K562 (cell line): ENCODE data around the gene CSNK1D. TPM values are rescaled to one million over a fixed set of nuclear protein-coding genes. Genes with fewer than 3 reads are reported as not detected.
A peak's percentile ranks its signal among the peaks of the same experiment; 100 is the strongest.

Source experiments
- ATAC-seq: fragments of 200-7000 bp; cut with Tn5 transposase; 3 replicates; pipeline ENCODE4 v1.9.1; 2020; ENCODE audit warnings: moderate library complexity
- BruUV-seq: library from RNA; stranded (reverse); fragments of 400-500 nt; replicated peaks from 2 replicates; lab custom pipeline; 2021; lab: Mats Ljungman, UMichigan
- CTCF ChIA-PET: fragments of 300-600 bp; formaldehyde crosslinking; extraction: SDS; loops from one replicate; lab custom pipeline; 2021; ENCODE audit warnings: low intra/inter-chr PET ratio; lab: Yijun Ruan, JAX
- POLR2A ChIA-PET: fragments of 300-600, 350-650 bp; sonication (Branson Sonifier 250); formaldehyde crosslinking; extraction: SDS; loops from one replicate; lab custom pipeline; 2021; ENCODE audit warnings: antibody characterized with exemption, inconsistent platforms; lab: Yijun Ruan, JAX
- DNase-seq, 4 experiments: peaks; one replicate each; pipeline versions ENCODE4 v3.0.0 to v3.0.0-alpha.2; 2011 to 2018; ENCODE audit warnings: low spot score in 3 of 4, mixed read lengths in 3 of 4; ENCODE audit errors: extremely low read depth in 1 of 4
- FAIRE-seq: peaks from 2 replicates; lab custom pipeline; 2011; peaks lifted over from hg19 to GRCh38; lab: Jason Lieb, UNC
- H2AFZ ChIP-seq: 2 replicates; pipeline ENCODE4 v1.6.0; 2011; ENCODE audit warnings: low read depth, low read length, control low read depth, inconsistent platforms
- H3K27ac ChIP-seq: fragments of 200-600 bp; 3 replicates; pipeline ENCODE4 v1.8.0; 2011; ENCODE audit warnings: low read depth, mild to moderate bottlenecking, control low read depth, inconsistent platforms, low read length, moderate library complexity, mixed read lengths; ENCODE audit errors: extremely low read depth
- H3K27me3 ChIP-seq, 2 experiments: fragments of 300-600 bp in 1 of 2; 2 replicates in 1 of 2; 3 replicates in 1 of 2; pipeline versions ENCODE4 v1.6.0 to v1.8.0; 2011; ENCODE audit warnings: inconsistent platforms in 2 of 2, low read length in 2 of 2, mild to moderate bottlenecking in 1 of 2, mixed read lengths in 1 of 2, moderate library complexity in 1 of 2; ENCODE audit not compliant: control insufficient read depth in 2 of 2, insufficient read depth in 2 of 2
- H3K36me3 ChIP-seq: fragments of 300-600 bp; 3 replicates; pipeline ENCODE4 v1.8.0; 2011; ENCODE audit warnings: mild to moderate bottlenecking, low read length, inconsistent platforms; ENCODE audit not compliant: control insufficient read depth, insufficient read depth
- H3K4me1 ChIP-seq, 2 experiments: fragments of 200-600 bp in 1 of 2; replicated peaks in 1 of 2; 2 replicates in 1 of 2; 3 replicates in 1 of 2; pipeline versions ENCODE4 v1.5.1 to v1.8.0; 2011; ENCODE audit warnings: inconsistent platforms in 2 of 2, low read length in 2 of 2, mild to moderate bottlenecking in 1 of 2, mixed read lengths in 1 of 2, moderate library complexity in 1 of 2; ENCODE audit not compliant: control insufficient read depth in 2 of 2, insufficient read depth in 2 of 2
- H3K4me2 ChIP-seq: 2 replicates; pipeline ENCODE4 v1.6.1; 2011; ENCODE audit warnings: low read length, control low read depth, inconsistent platforms, mixed read lengths; ENCODE audit not compliant: insufficient read depth
- H3K4me3 ChIP-seq: fragments of 200-600 bp; sonication (generic), shearing (Covaris generic); 2 replicates; pipeline ENCODE4 v1.5.1; 2016; ENCODE audit warnings: control low read depth, inconsistent platforms
- H3K79me2 ChIP-seq: fragments of 200-600 bp; 3 replicates; pipeline ENCODE4 v1.8.0; 2011; ENCODE audit warnings: low read length, inconsistent platforms; ENCODE audit not compliant: control insufficient read depth, insufficient read depth
- H3K9ac ChIP-seq, 2 experiments: 2 replicates each; pipeline versions ENCODE4 v1.6.0 to v1.6.1; 2011; ENCODE audit warnings: low read depth in 2 of 2, low read length in 2 of 2, control low read depth in 1 of 2, inconsistent platforms in 1 of 2, mild to moderate bottlenecking in 1 of 2, mixed read lengths in 1 of 2; ENCODE audit not compliant: insufficient read depth in 1 of 2
- H3K9me1 ChIP-seq: one replicate; pipeline ENCODE4 v1.6.0; 2011; ENCODE audit warnings: inconsistent platforms, mild to moderate bottlenecking, low read length, moderate library complexity; ENCODE audit not compliant: control insufficient read depth, insufficient read depth
- H3K9me3 ChIP-seq: replicated peaks from 2 replicates; pipeline ENCODE4 v1.5.1; 2011; ENCODE audit warnings: low read depth, low read length, inconsistent platforms; ENCODE audit not compliant: control insufficient read depth, insufficient read depth
- H4K20me1 ChIP-seq: replicated peaks from 2 replicates; pipeline ENCODE4 v1.6.1; 2011; ENCODE audit warnings: low read length, inconsistent platforms, mixed read lengths; ENCODE audit not compliant: control insufficient read depth, insufficient read depth
- CCAR2 ChIP-seq: fragments of 200-400 bp; formaldehyde crosslinking; IDR thresholded peaks from 2 replicates; pipeline ENCODE4 v1.6.1; 2017; ENCODE audit warnings: mild to moderate bottlenecking, low read depth, low read length
- CHD4 ChIP-seq: fragments of 200-600 bp; sonication (generic); IDR thresholded peaks from 3 replicates; pipeline ENCODE4 v1.6.1; 2012; ENCODE audit warnings: low read depth, mild to moderate bottlenecking, mixed read lengths, low read length, inconsistent platforms; ENCODE audit not compliant: insufficient read depth, insufficient replicate concordance, poor library complexity, severe bottlenecking
- EHMT2 ChIP-seq: fragments of 450-650 bp; IDR thresholded peaks from 2 replicates; pipeline ENCODE4 v1.6.1; 2018; ENCODE audit warnings: antibody characterized with exemption
- HDAC2 ChIP-seq: fragments of 450-650 bp; IDR thresholded peaks from 2 replicates; pipeline ENCODE4 v1.6.1; 2016; ENCODE audit warnings: mild to moderate bottlenecking
- KAT8 ChIP-seq: fragments of 450-650 bp; IDR thresholded peaks from 2 replicates; pipeline ENCODE4 v1.6.1; 2016; ENCODE audit warnings: low read depth, mild to moderate bottlenecking
- POLR2B ChIP-seq: fragments of 450-650 bp; IDR thresholded peaks from 2 replicates; pipeline ENCODE4 v1.6.1; 2018; ENCODE audit warnings: low read depth; ENCODE audit not compliant: partially characterized antibody
- RBM17 ChIP-seq: fragments of 200-400 bp; formaldehyde crosslinking; IDR thresholded peaks from 2 replicates; pipeline ENCODE4 v1.6.1; 2017; ENCODE audit warnings: low read depth, mild to moderate bottlenecking, low read length, borderline replicate concordance
- RCOR1 ChIP-seq, 2 experiments: IDR thresholded peaks; 2 replicates each; pipeline ENCODE4 v1.6.1; 2012; ENCODE audit warnings: low read depth in 2 of 2, low read length in 2 of 2, borderline replicate concordance in 1 of 2, improper control_type of control experiment in 1 of 2
- SAFB2 ChIP-seq: fragments of 200-400 bp; formaldehyde crosslinking; IDR thresholded peaks from 2 replicates; pipeline ENCODE4 v1.6.1; 2018; ENCODE audit warnings: borderline replicate concordance, low read length, low read depth, moderate library complexity; ENCODE audit not compliant: severe bottlenecking
- SRSF7 ChIP-seq: fragments of 200-400 bp; formaldehyde crosslinking; optimal IDR thresholded peaks from 2 replicates; pipeline ENCODE3; 2017; ENCODE audit warnings: mild to moderate bottlenecking, low read depth, low read length
- SRSF9 ChIP-seq: fragments of 200-400 bp; formaldehyde crosslinking; IDR thresholded peaks from 2 replicates; pipeline ENCODE4 v1.6.1; 2017; ENCODE audit warnings: low read depth, low read length, borderline replicate concordance
- WGBS: fragments of 100-300 bp; shearing (Covaris generic); methylation state at CpG from one replicate; pipeline ENCODE4 v1.1.6; 2016; ENCODE audit warnings: low coverage, mixed read lengths; ENCODE audit not compliant: insufficient coverage; ENCODE audit errors: missing lambda C conversion rate; 5-methylcytosine and 5-hydroxymethylcytosine counted together
- in situ Hi-C: fragments of 300-500 bp; cut with MboI; formaldehyde crosslinking; loops from 4 replicates; pipeline ENCODE4 v1.15.0; 2018; ENCODE audit warnings: inconsistent platforms, mixed read lengths
- intact Hi-C: fragments of 100-400 bp; cut with micrococcal nuclease; formaldehyde crosslinking; loops from 2 replicates; pipeline ENCODE4 v1.14.2; 2022
- polyA plus RNA-seq, 8 experiments: library from polyadenylated mRNA; depleted of rRNA in 4 of 8; stranded (reverse) in 5 of 8; unstranded in 3 of 8; fragments of >200 nt; fragmentation: Nextera tagmentation in 2 of 8; fragmentation: Illumina TruSeq in 1 of 8; extraction: Ambion mirVana in 2 of 8; extraction: Trizol in 1 of 8; gene quantifications; 2 replicates each; pipeline versions ENCODE4 v1.2.1 to v1.2.3, GENCODE V29; 2011 to 2014; ENCODE audit warnings: inconsistent platforms in 1 of 8, missing spikeins in 1 of 8
- total RNA-seq, 7 experiments: library from RNA; depleted of rRNA in 6 of 7; stranded (reverse); fragments of >200 nt in 6 of 7; fragmentation: Illumina TruSeq in 2 of 7; extraction: Trizol in 2 of 7; gene quantifications; 2 replicates each; pipeline versions ENCODE4 v1.2.1 to v1.2.3, GENCODE V29; 2011 to 2021; ENCODE audit warnings: low replicate concordance in 1 of 7
- TF ChIP-seq, protein P1 (sequence below): fragments of 200-800 bp; sonication (Bioruptor generic); IDR thresholded peaks from 2 replicates; pipeline ENCODE4 v1.6.1; 2017; ENCODE audit warnings: missing genetic modification characterization, missing compliant biosample characterization
- TF ChIP-seq, protein P2 (sequence below), 2 experiments: fragments of 450-650 bp in 1 of 2; IDR thresholded peaks; 2 replicates each; pipeline ENCODE4 v1.6.1; 2011 to 2017; ENCODE audit warnings: low read depth in 2 of 2, antibody characterized with exemption in 1 of 2, borderline replicate concordance in 1 of 2, low read length in 1 of 2, mild to moderate bottlenecking in 1 of 2, mixed read lengths in 1 of 2; ENCODE audit not compliant: control insufficient read depth in 1 of 2
- TF ChIP-seq, protein P3 (sequence below): fragments of 200-800 bp; sonication (Bioruptor generic); IDR thresholded peaks from 2 replicates; pipeline ENCODE4 v1.6.1; 2017; ENCODE audit warnings: missing genetic modification characterization, missing compliant biosample characterization

The CSNK1D gene
- total and polyA plus RNA-seq, 9 of the 15 experiments (the other 6 are each of a cell fraction or from before 2014, with no cell fraction given): 6.5 to 133 (median 41.3) TPM

DNA sequence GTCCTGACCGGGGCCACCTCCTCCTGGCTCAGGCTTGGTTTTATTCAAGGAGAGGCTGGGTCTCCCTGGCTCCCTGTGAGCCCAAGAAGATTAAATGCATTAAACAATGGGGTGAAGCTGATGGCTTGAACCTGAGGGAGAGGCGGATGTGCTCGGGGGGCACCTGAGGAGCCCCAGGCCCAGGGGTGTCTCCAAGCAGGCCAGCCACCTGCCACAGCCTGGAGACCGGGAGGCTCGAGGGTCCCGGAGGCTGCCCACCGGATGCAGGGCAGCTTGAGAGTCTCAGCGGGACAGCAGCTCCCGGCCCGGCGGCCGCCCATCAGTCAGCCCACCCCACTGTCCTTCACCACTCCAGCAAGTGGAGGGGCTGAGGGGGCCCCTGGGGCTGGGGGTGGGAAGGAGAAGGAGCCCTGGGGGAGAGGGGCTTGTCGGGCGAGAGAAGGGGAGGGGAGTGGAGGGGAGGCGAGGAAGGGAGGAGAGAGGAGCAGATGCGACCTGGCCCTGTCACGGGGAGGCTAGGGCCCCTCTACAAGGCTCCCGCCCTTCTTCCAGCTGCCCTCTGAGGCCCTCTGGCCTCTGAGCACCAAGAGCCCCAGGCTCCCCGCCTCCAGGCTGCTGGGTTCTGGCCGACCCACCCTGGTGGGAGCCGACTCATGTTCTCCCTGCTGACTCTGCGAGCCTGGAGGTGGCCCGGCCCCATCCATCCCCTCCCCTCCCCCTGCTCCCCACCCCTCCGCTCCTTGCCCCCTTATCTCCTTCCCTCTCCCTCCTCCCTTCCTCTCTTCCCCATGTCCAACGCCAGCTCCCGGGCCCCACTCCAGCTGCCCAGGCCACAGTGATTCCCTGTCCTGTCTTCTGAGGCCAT lies 30.7 kb upstream of the CSNK1D start:
- no peak overlapping the region for H3K4me2 ChIP-seq
- H3K9me1 ChIP-seq: no peaks in the 10 kb centered on the region
- CTCF ChIA-PET: no interaction called here
- H3K4me1 ChIP-seq: peaks cover 37 to 67% of the 10 kb centered on the region in 2 experiments
- H3K4me3 ChIP-seq: no peak overlapping the region
- in situ Hi-C loops: no loop called here
- no TSS peak for BruUV-seq
- ATAC-seq: peak; percentile 47
- intact Hi-C loops: no loop called here
- no peak overlapping the region for H3K27ac ChIP-seq
- H2AFZ ChIP-seq: peak overlapping the region; percentile 66; the same call in 1 of the 2 replicates
- H3K36me3 ChIP-seq: no peaks in the 10 kb centered on the region
- no peak for FAIRE-seq
- peak; percentile 50 to 77 (median 64) for DNase-seq
- peak overlapping the region in 1 of 2 experiments; percentile 87; a peak in 3 of 4 replicates for H3K9ac ChIP-seq
- no peaks in the 10 kb centered on the region for H4K20me1 ChIP-seq
- no peaks in the 10 kb centered on the region for H3K27me3 ChIP-seq
- 61% methylated on average over 8 of the region's 26 CpGs for WGBS
- POLR2A ChIA-PET: interaction anchor here (0.6 to 1.7 kb wide), 4 partner anchors 9 to 899 kb away, joined by 3 to 5 read pairs (median 3); no protein-coding TSS in a partner anchor
- no peaks in the 10 kb centered on the region for H3K9me3 ChIP-seq
- no peaks in the 10 kb centered on the region for H3K79me2 ChIP-seq
- TF ChIP-seq RBM17 (no peak), POLR2B (no peak), EHMT2 (no peak), HDAC2 (no peak), CHD4 (no peak), SAFB2 (no peak), SRSF9 (no peak), RCOR1 (IDR thresholded peaks at IDR 0.05; ENCODE audit: borderline replicate concordance in 1 of 2, low read depth in 2 of 2, low read length in 2 of 2) (no peak), CCAR2 (no peak), KAT8 (no peak), SRSF7 (no peak)
- TF ChIP-seq, protein P1, sequence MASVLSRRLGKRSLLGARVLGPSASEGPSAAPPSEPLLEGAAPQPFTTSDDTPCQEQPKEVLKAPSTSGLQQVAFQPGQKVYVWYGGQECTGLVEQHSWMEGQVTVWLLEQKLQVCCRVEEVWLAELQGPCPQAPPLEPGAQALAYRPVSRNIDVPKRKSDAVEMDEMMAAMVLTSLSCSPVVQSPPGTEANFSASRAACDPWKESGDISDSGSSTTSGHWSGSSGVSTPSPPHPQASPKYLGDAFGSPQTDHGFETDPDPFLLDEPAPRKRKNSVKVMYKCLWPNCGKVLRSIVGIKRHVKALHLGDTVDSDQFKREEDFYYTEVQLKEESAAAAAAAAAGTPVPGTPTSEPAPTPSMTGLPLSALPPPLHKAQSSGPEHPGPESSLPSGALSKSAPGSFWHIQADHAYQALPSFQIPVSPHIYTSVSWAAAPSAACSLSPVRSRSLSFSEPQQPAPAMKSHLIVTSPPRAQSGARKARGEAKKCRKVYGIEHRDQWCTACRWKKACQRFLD (CRISPR knock-in tag): no peak
- TF ChIP-seq, protein P2, sequence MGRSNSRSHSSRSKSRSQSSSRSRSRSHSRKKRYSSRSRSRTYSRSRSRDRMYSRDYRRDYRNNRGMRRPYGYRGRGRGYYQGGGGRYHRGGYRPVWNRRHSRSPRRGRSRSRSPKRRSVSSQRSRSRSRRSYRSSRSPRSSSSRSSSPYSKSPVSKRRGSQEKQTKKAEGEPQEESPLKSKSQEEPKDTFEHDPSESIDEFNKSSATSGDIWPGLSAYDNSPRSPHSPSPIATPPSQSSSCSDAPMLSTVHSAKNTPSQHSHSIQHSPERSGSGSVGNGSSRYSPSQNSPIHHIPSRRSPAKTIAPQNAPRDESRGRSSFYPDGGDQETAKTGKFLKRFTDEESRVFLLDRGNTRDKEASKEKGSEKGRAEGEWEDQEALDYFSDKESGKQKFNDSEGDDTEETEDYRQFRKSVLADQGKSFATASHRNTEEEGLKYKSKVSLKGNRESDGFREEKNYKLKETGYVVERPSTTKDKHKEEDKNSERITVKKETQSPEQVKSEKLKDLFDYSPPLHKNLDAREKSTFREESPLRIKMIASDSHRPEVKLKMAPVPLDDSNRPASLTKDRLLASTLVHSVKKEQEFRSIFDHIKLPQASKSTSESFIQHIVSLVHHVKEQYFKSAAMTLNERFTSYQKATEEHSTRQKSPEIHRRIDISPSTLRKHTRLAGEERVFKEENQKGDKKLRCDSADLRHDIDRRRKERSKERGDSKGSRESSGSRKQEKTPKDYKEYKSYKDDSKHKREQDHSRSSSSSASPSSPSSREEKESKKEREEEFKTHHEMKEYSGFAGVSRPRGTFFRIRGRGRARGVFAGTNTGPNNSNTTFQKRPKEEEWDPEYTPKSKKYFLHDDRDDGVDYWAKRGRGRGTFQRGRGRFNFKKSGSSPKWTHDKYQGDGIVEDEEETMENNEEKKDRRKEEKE (IDR thresholded peaks at IDR 0.05; ENCODE audit: borderline replicate concordance in 1 of 2, control insufficient read depth in 1 of 2, low read depth in 2 of 2, low read length in 1 of 2): no peak
- TF ChIP-seq, protein P3, sequence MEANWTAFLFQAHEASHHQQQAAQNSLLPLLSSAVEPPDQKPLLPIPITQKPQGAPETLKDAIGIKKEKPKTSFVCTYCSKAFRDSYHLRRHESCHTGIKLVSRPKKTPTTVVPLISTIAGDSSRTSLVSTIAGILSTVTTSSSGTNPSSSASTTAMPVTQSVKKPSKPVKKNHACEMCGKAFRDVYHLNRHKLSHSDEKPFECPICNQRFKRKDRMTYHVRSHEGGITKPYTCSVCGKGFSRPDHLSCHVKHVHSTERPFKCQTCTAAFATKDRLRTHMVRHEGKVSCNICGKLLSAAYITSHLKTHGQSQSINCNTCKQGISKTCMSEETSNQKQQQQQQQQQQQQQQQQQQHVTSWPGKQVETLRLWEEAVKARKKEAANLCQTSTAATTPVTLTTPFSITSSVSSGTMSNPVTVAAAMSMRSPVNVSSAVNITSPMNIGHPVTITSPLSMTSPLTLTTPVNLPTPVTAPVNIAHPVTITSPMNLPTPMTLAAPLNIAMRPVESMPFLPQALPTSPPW (CRISPR knock-in tag): peak; percentile 45; the same call in 1 of the 2 replicates
